Left lobe of liver (tissue), 2 donors: ENCODE measurements around the gene HSPA14. TPM values are rescaled to one million over a fixed set of nuclear protein-coding genes. Genes with fewer than 3 reads are reported as not detected.
"Not testable (repeated sequence)": the region's sequence is repeated elsewhere in the genome, so short reads cannot be mapped to it uniquely, and the experiment has no call there.

Experiments
- ATAC-seq: fragments of 200-7000 bp; cut with Tn5 transposase; one replicate; pipeline ENCODE4 v1.9.1; 2020; ENCODE audit warnings: mild to moderate bottlenecking, moderate library complexity
- DNase-seq: peaks from one replicate; pipeline ENCODE4 v3.0.0-alpha.2; 2020; ENCODE audit warnings: low spot score
- total RNA-seq: library from RNA; stranded (reverse); gene quantifications from one replicate; pipeline ENCODE4 v1.2.1, GENCODE V29; 2021
- donor health status: DM: no; HTN: no; CAD: no; lungs with moderate emphysema.
- donor health status: DM: no; HTN: yes; CAD: no.

HSPA14 gene
- total RNA-seq, 1 donor from 2014 or later, result 3.2 TPM

DNA sequence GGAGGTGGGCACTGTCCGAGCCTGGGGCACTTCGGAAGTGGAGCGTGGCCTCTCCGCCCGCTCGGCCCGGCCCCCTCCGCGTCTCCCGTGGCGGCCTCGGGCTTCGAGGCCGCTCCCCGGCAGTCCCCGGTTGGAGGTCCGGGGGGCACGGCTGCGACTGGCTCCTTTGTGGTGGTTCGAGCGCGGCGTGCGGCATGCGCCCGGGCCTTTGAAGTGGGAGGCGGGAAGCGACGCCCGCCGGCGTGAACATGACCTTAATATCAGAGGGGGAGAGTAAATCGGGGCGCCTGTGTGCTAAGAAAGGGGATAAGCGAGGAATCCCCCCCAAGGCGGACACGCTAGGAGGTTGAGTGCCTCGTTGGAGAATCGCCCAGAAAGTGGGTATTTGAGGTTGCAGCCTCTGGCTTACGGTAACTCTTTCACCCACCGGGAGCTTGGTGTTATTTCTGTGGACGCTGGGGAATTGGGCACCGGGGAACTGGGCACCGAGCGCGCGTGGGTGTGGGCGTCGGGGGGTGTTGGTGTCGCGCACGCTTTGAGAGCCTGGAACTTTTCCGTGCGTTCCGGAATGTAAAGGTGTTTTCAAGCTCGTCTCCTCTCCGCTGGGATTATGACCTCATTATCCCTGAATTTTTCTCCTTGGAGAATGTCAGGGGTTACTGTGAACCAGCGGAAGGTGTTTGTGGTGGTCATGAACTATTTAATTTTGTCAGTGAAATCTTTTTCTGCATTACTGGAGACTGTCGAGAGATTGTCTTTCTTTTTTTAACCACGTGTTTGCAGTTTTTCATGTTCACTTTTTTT is 41.2 kb downstream of the HSPA14 start:
- ATAC-seq (peak; percentile 1), DNase-seq (peak; percentile 50)

DNA sequence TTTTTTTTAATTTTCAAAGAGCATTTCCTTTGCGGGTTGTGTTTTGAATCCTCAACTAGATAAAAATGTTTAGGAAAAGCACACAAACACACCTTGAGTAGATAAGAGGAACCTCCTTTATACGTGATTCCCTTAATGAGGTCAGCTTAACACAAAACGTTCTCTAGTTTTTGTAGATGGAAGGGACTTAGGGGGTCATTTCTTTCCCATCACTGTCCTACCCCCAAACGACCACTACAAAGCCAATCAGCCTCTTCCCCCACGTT is 41.8 kb downstream of the HSPA14 start:
- DNase-seq (no peak), ATAC-seq (no peak)

DNA sequence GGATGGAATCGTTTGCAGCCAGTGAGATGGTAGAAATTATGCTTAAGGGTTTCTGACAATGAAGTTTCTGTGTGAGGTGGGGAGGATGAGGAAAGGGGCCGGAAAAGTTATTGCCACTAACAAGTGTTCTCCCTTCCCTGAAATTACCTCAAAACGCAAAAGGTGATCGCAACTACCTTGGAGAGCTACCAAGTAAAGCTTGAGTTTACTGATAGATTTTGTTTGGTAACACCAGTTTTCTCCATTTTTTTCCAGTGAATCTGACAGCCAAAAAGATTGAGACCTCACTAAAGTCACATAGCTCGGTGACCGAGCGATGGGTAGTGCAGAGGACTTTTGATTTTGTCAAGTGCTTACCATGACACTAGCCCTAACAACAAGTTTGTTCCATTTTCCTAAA is 42.1 kb downstream of the HSPA14 start:
- DNase-seq (no peak), ATAC-seq (no peak)

DNA sequence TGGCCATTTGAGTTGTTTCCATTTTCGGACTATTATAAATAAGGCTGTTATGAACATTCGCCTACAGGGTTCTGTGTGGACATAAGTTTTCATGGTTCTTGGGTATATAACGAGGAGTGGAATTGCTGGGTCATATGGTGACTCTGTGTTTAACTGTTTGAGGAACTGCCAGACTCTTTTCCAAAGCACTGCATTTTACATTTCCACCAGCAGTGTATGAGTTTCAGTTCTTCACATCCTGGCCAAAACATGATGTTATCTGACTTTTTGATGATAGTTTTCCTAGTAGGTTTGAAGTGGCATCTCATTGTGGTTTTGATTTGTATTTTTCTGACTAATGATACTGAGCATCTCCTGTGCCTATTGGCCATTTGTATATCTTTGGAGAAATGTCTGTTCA is 46.0 kb downstream of the HSPA14 start:
- no peak for ATAC-seq
- no peak for DNase-seq

DNA sequence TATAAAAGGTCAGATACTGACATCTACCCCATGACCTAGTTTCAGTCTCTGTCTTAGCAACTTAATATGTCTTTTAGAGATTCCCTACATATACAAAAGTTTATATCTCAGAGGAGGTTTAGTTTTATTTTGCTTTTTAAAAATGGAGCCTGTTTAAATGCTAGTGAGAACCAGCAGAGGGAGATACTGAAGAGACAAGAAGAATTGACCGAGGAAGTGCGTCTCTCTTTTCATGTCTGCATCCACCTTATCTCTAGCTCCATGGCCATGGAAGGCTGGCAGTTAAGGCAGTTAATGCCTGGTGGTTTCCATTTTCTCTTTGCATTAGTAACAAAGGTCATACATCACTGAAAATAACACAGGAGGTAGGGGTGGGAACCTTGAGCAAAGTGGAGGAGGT is 51.2 kb downstream of the HSPA14 start:
- DNase-seq (no peak), ATAC-seq (no peak)

DNA sequence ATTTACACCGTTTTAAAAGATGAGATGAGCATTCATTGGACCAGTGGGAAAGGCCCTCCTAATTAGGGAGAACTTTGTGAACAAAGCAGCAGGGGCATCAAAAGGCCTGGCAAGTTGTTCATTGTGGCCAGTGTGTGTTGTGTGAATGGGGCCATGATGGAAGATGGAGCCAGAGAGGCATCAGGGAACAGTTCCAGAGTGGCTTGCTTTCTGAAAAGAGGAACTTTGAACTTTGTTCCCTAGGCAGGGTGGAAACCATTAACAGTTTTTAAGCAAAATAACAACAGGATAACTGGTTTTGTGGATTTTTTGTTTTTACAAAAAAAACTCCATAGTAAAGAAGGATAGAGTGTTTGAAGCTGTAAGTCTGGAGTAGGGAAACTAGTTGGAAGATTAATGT is 53.0 kb downstream of the HSPA14 start:
- peak; percentile 64 for ATAC-seq

DNA sequence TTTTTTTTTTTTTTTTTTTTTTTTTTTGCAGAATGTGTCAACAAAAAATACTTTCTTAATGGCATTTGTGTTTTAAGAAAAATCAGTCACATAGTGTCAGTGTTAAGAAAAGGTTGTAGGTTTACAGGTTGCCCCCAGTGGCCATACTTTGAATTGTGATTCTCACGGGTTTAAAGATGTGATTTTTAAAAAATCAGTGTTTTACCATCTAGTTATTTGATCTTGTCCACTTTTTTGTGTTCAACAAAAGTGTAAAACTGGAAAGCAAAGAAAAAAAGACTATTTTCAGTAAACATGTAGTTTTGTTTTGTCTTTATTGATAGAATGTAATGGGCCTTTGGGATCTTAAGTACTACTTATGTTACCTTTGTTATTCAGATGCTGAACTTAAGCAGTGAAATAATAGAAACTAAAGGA is 66.2 kb downstream of the HSPA14 start:
- ATAC-seq (peak; percentile 71), DNase-seq (no peak)

More for the DNA sequence above, 53.0 kb downstream of the HSPA14 start:
- no peak for DNase-seq

DNA sequence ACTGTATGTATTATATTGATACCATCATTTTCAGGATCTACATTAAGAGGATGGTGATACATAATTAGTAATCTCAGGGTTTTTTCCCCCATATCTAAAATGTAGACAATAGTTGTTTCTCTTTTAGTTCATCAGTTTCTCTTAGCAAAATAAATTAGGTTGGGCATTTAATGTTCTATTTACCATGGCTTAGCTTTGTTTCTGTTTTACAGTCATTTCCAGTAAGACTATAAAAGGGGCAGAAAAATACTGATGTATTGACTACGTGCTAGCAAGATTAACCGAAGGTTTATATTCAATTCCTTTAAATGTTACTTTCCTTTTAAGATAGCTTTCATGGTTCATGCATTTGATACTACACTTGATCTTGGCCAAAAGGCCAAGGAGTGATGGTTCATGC is 66.8 kb downstream of the HSPA14 start:
- DNase-seq (no peak), ATAC-seq (no peak)

DNA sequence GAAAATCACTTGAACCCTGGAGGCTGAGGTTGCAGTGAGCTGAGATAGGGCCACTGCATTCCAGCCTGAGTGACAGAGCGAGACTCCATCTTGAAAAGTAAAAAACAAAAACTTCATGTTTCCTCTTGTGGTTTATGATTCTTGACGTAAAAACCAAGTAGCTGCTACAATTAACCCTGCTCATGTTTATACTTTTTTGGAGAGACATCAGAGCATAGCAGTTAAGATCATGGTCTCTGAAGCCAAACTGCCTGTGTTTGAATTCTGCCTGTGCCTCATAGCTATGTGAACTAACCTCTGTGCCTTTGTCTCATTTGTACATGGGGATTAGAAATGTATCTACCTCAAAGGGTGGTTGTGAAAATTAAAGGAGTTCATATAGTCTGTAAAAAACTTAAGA is 67.8 kb downstream of the HSPA14 start:
- DNase-seq (no peak), ATAC-seq (no peak)

DNA sequence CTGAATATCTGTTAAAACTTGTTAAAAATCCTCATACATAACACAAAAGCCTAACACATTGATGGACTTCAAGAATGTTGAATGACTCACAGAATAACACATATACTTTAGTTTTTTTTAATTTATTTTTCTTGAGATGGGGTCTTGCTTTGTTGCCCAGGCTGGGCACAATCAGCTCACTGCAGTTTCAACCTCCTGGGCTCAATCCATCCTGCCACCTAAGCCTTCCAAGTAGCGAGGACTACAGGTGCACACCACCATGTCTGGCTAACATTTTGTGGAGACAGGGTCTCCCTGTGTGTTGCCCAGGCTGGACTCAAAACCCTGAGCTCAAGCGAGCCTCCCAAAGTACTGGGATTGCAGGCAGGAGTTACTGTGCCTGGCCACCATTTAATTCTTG is 68.7 kb downstream of the HSPA14 start:
- ATAC-seq, result no peak
- DNase-seq, result no peak

DNA sequence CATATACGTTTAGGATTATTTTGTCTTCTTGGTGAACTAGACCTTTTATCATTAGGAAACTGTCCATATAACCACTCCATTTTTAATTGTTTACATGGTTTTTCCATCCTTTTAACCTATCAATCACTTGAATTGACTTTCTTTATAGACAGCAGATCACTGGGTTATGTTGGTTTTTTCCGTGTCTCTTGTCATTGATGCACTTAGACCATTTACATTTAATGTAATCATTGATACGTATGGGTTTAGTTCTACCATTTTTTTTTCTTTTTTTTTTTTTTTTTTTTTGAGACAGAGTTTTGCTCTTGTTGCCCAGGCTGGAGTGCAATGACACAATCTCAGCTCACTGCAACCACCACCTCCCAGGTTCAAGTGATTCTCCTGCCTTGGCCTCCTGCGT is 69.5 kb downstream of the HSPA14 start:
- not testable (repeated sequence) for ATAC-seq, DNase-seq

DNA sequence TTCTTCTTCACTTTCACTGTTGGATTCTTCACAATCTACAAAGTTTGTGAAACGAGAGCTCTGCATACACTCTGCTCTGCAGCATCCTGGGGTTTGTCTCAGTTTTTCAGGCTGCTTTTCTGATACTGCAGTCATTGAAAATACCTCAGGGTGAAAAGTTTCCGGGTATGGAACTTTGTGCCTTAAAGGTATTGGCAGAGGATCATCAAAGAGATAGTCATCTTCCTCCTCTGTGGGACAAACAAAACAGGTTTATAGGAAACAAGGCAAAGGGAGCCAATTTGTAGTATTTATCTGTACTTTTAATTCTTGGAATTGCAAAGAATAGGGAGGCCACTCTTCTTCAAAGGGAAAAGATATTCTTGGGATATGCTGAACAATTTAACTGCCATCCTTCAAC is 71.0 kb downstream of the HSPA14 start:
- ATAC-seq (no peak), DNase-seq (no peak)

DNA sequence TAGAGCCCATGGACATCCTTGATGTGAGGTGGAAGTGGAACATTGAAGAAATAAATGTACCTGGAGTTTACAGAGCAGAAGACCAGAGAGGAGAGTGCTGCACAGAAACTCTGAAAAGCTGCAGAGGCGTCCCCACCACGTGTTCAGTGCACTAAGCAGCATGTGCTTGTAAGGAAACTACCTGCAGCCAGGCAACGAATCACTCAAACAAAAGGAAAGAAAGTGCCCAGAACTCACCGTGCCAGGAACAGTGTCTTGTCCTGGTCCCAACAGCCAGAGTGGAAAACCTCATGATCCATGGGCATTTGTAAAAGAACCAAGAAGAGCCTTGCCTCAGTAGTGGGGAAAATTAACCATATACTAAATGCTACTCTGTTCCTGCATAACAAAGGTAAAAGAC is 72.8 kb downstream of the HSPA14 start:
- ATAC-seq, result no peak
- no peak for DNase-seq

DNA sequence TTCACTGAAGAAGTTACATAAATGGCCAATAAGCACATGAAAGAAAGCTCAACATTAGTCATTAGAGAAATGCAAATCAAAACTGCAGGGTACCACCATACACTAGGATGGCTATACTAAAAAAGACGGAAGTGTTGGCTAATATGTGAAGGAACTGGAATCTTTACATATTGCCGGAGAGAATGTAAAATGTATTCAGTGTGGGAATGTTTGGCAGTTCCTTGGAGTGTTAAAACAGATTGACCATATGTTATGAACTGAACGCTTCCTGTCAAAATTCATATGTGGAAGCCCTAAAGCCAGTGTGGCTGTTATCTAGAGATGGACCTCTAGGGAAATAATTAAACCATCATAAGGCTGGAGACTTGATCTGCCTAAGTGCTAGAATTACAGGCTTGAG is 73.7 kb downstream of the HSPA14 start:
- ATAC-seq (no peak), DNase-seq (no peak)

DNA sequence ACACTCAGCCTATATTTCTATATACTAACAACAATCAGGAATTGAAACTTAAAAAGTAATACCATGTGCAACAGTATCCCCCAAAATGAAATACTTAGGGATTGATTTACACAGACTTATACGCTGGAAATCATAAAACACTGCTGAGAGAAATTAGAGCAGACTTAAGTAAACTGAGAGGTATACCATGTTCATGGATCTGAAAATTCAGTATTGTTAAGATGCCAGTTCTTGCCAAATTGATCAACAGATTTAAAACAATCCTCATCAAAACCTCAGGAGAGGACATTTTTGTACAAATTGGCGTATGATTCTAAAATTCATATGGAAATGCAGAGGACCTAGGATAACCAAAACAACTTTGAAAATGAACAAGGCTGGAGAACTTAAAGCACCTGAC is 78.5 kb downstream of the HSPA14 start:
- ATAC-seq, result no peak
- no peak for DNase-seq

DNA sequence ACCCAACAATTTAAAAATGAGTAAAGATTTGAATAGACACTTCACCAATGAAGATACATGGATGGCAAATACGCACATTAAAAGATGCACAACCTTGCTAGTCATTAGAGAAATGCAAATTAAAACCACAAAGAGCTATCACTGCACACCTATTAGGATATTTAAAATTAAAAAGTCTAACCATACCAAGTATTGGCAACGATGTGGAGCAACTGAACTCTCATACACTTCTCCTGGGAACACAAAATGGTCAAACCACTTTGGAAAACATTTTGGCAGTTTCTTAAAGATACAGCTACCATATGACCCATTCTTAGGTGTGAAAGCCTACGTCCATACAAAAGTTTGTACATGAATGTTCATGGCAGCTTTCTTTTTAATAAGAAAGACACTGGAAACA is 79.7 kb downstream of the HSPA14 start:
- no peak for ATAC-seq
- no peak for DNase-seq

DNA sequence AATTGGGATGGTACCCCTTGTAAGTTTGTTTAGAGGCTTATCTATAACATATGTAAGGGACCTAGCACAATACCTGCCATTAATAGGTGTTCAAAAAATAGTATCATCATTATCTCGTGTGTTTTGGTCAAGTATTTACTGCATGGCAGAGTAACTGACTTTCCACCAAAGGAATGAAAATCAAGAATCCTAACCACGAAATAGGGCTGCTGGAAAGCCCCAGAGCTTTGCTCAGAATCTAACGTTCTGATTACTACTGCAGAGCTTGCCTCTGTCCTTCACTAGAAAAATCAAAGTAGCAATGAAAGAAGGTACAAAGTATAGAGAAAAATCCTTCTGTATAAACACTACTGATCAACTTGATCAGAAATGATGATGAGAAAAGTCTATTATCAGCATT is 80.9 kb downstream of the HSPA14 start:
- DNase-seq, result no peak
- ATAC-seq, result no peak

Other genes with a start within 250 kb of the HSPA14 start
- 67.2 TPM for gene FAM107B, start 63.4 kb upstream of the HSPA14 start, total RNA-seq
- 4.8 TPM for gene CDNF, start 269 bp upstream of the HSPA14 start, total RNA-seq
- 3.3 TPM for gene MSANTD7, start within 50 bp of the HSPA14 start, total RNA-seq
- gene SUV39H2, start 40.6 kb downstream of the HSPA14 start, total RNA-seq, result 3.1 TPM
- gene DCLRE1C, start 115.8 kb downstream of the HSPA14 start, total RNA-seq, result 1.7 TPM
- not detected for gene MEIG1, start 121.1 kb downstream of the HSPA14 start, total RNA-seq
- gene OLAH, start 205.6 kb downstream of the HSPA14 start, total RNA-seq, result not detected